Spinal cord (tissue), 10 donors: ENCODE measurements around the gene TRPV4. TPM values are rescaled to one million over a fixed set of nuclear protein-coding genes. Genes with fewer than 3 reads are reported as not detected.

Experiments
- DNase-seq, 6 donors: peaks; one replicate each; pipeline versions ENCODE4 v3.0.0 to v3.0.0-alpha.2; 2013 to 2015; ENCODE audit warnings: low spot score in 6 of 6, low read depth in 4 of 6
- H3K27ac ChIP-seq: one replicate; pipeline ENCODE4 v1.5.1; 2013; ENCODE audit warnings: low read depth, low read length, control low read depth
- H3K27me3 ChIP-seq: one replicate; pipeline ENCODE4 v1.6.1; 2013; ENCODE audit warnings: low read length; ENCODE audit not compliant: control insufficient read depth, insufficient read depth
- H3K36me3 ChIP-seq: one replicate; pipeline ENCODE4 v1.6.1; 2013; ENCODE audit warnings: low read length; ENCODE audit not compliant: control insufficient read depth, insufficient read depth
- H3K4me1 ChIP-seq: one replicate; pipeline ENCODE4 v1.6.1; 2013; ENCODE audit warnings: low read length; ENCODE audit not compliant: control insufficient read depth, insufficient read depth
- H3K4me3 ChIP-seq: one replicate; pipeline ENCODE4 v1.5.1; 2013; ENCODE audit warnings: low read depth, low read length, control low read depth
- H3K9me3 ChIP-seq: one replicate; pipeline ENCODE4 v1.6.1; 2013; ENCODE audit warnings: low read length; ENCODE audit not compliant: control insufficient read depth, insufficient read depth
- WGBS: methylation state at CpG from one replicate; pipeline ENCODE4 v1.1.5; 2013; ENCODE audit warnings: missing lambda C conversion rate; ENCODE audit not compliant: insufficient coverage; 5-methylcytosine and 5-hydroxymethylcytosine counted together
- polyA plus RNA-seq, 2 donors: library from polyadenylated mRNA; unstranded; fragments of 120-200 nt; gene quantifications; one replicate each; pipeline ENCODE4 v1.2.1, GENCODE V29; 2013; ENCODE audit not compliant: insufficient read length in 2 of 2
- total RNA-seq, 2 donors: library from RNA; depleted of rRNA in 1 of 2; stranded (reverse); fragments of 120-200 nt in 1 of 2; fragments of >200 nt in 1 of 2; gene quantifications; one replicate each; pipeline versions ENCODE4 v1.2.3 to v1.2.4, GENCODE V29; 2013 to 2014
- donor health status: healthy.

TRPV4 gene
- total and polyA plus RNA-seq, 4 donors = 0.50 to 3.8 (median 0.89) TPM

- Histone ChIP-seq H3K27me3 (no peaks in the 10 kb centered on the region), H3K4me1 (peaks cover 55% of the 10 kb centered on the region), H3K9me3 (peaks cover 2% of the 10 kb centered on the region), H3K36me3 (peaks cover 14% of the 10 kb centered on the region), H3K27ac (no peak overlapping the region), H3K4me3 (no peak overlapping the region)
- DNase-seq = no peak
- 63% methylated on average over 9 of the region's 16 CpGs for WGBS
These were observed 72.0 kb downstream of the TRPV4 start for GRCh38 chr12:109760930-109761921.

DNA sequence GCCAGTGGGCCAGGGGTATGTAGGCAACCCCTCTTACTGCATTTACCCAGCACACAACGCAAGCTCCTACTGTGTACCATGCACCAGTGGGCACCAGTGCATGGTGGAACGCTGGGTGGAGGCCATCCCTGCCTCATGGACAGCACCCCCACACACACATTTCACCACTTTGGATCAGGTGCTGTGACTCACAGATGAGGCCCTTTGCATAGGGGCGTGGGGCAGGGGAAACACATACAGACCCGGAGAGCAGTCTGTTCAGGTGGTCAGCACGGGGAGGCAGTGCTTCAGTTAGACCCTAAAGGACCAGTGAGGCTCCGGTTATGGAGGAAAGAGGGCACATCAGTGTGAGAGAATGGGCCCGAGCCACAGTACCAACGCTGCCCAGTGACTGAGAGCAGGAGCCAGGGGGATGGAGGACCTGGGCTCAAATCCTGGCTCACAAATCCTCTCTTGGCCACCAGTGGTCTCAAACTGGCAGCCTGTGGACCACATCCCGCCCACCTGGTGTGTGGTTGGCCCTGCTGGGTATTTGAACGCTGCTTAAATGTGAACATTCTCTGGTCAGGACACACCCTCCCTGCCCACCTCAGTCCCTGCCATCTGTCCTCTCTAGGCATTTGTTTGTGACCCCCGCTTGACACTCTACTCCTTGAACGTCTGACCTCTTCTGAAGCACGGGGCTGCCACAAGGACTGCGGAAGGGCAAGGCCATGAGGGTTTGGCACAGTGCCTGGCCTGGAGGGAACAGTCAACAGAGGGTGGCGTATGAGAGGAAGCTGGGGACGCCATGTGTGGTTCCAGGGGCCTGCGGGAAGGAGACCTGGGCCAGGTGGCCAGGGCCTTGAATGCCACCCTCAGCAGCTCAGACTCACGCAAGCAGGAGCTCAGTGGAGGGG lies 72.9 kb downstream of the TRPV4 start:
- Histone ChIP-seq H3K9me3 (peaks cover 2% of the 10 kb centered on the region), H3K4me1 (peaks cover 49% of the 10 kb centered on the region), H3K4me3 (no peak overlapping the region), H3K36me3 (peaks cover 9% of the 10 kb centered on the region), H3K27ac (no peak overlapping the region), H3K27me3 (no peaks in the 10 kb centered on the region)
- 73% methylated on average over 16 of the region's 18 CpGs for WGBS
- DNase-seq = no peak

DNA sequence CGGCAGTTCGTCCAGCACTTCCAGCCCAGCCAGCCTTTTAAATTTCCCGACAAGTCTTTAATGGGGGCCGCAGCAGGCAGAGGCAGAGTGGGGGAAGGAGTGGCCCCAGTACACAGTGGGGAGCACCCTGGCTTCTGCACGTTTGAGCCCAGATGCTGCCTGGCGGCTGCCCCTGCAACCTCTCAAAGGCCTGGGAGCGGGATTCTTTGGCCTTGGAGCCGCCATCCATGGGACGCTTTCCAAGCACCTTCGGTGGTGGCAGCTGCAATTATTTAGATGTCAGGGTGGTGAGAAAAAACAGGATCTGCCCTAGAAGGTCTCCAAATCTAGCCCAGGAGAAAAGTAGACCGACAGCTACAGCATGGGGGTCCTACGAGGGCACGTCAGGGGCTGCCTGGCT lies 73.6 kb downstream of the TRPV4 start:
- no peaks in the 10 kb centered on the region for H3K27me3 ChIP-seq
- peaks cover 2% of the 10 kb centered on the region for H3K9me3 ChIP-seq
- peaks cover 3% of the 10 kb centered on the region for H3K36me3 ChIP-seq
- H3K4me1 ChIP-seq = peaks cover 43% of the 10 kb centered on the region
- no peak for DNase-seq
- H3K4me3 ChIP-seq = no peak overlapping the region
- H3K27ac ChIP-seq = no peak overlapping the region
- WGBS = 49% methylated on average over 11 of the region's 13 CpGs

DNA sequence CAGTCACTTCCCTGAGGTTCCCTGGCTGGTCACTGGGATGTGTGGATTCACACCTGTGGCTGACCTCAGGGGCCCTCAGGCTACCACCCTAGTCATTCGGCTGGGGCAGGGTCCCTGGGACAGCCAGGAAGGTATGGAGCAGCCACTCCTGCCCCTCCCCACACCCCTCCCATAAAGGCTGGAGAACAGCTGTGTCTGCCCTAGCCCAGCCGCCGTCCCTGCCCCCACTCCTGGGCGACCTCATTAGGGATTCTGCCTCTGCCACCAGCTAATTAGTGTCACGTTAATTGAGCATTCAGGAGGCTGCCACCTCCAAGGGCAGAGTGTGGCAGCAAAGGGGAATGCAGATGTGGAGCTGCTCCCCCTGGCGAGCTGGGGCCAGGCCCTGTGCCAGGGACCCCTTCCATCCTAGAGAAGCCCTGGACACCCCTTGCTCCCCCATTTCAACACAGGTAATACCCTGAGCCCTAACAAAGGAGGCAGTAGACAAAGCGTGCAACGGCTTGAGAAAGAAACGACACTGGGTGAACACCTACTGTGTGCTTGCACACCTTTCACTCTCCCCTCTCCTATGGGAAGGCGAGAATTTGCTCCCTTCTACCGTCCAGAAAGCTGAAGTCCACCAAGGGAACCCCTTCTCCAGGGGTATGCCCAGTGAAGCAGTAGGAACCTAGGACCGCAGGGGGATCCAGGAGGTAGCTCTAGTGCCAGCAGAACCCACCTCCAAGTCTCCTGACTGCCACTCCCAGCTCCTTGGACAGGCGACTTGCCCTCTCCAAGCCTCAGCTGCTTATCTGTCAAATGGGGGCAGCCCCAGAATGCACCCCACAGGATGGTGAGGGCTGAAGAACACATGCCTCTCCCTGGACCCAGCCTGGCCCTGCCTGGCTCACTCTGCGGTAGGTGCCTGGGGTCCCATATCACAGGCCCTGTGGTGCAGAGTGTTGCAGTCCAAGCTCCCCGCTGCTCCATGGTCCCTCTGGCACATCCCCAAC lies 74.5 kb downstream of the TRPV4 start:
- peak in 1 of 6 donors; percentile 73 for DNase-seq
- H3K4me3 ChIP-seq = no peak overlapping the region
- H3K27ac ChIP-seq = no peak overlapping the region

GRCh38 chr12:109757671-109758265 lies 75.4 kb downstream of the TRPV4 start:
- Histone ChIP-seq H3K27me3 (no peaks in the 10 kb centered on the region), H3K36me3 (peaks cover 3% of the 10 kb centered on the region), H3K4me3 (no peak overlapping the region), H3K4me1 (peaks cover 52% of the 10 kb centered on the region), H3K9me3 (peaks cover 2% of the 10 kb centered on the region), H3K27ac (no peak overlapping the region)
- DNase-seq = no peak
- WGBS = 82% methylated on average over 11 of the region's 11 CpGs

More for the DNA sequence above, 74.5 kb downstream of the TRPV4 start:
- 50% methylated on average over 9 of the region's 15 CpGs for WGBS
- peaks cover 2% of the 10 kb centered on the region for H3K9me3 ChIP-seq
- H3K4me1 ChIP-seq = peaks cover 46% of the 10 kb centered on the region
- peaks cover 3% of the 10 kb centered on the region for H3K36me3 ChIP-seq
- H3K27me3 ChIP-seq = no peaks in the 10 kb centered on the region

DNA sequence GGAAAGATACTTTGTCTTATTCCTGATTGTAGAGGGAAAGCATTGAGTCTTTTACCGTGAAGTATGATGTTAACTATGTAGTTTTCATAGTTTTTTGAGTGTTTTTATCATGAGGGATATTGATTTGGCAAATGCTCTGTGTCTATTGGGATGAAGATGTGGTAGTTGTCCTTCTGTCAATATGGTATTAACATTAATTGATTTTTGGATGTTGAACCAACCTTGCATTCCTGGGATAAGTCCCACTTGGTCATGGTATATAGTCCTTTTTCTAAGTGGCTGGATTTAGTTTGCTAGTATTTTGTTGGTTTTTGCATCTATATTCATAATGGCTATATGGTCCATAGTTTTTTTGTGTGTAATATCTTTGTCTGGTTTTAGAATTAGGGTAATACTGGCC lies 76.7 kb downstream of the TRPV4 start:
- WGBS = 90% methylated on average over 1 of the region's 1 CpG
- no peak overlapping the region for H3K4me3 ChIP-seq
- H3K27ac ChIP-seq = no peak overlapping the region
- H3K4me1 ChIP-seq = peaks cover 49% of the 10 kb centered on the region
- H3K27me3 ChIP-seq = no peaks in the 10 kb centered on the region
- peaks cover 3% of the 10 kb centered on the region for H3K36me3 ChIP-seq
- peaks cover 6% of the 10 kb centered on the region for H3K9me3 ChIP-seq
- no peak for DNase-seq

- peaks cover 6% of the 10 kb centered on the region for H3K9me3 ChIP-seq
- no peaks in the 10 kb centered on the region for H3K27me3 ChIP-seq
- 100% methylated on average over 1 of the region's 2 CpGs for WGBS
- H3K4me1 ChIP-seq = peaks cover 24% of the 10 kb centered on the region
- H3K4me3 ChIP-seq = no peak overlapping the region
- DNase-seq = no peak
- no peak overlapping the region for H3K27ac ChIP-seq
- peaks cover under 1% of the 10 kb centered on the region for H3K36me3 ChIP-seq
These were observed 79.2 kb downstream of the TRPV4 start for GRCh38 chr12:109753959-109754358.

DNA sequence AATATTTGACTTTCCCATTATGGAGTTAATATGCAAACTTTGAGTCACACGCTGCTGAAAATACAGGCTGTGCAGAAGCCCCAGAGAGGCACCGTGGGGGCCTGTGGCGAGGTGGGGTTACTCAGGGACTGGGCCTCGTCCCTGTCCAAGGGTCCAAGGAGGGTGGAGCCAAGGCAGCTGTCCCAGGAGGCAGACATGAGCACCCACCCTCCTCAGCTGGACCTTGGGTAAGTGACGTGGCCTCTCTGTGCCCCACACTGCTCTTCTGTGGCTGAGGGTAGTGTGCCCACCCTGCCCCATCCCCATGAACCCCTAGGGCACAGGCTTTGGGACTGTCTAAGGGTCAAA lies 80.2 kb downstream of the TRPV4 start:
- no peak for DNase-seq
- Histone ChIP-seq H3K27ac (no peak overlapping the region), H3K4me3 (no peak overlapping the region), H3K27me3 (no peaks in the 10 kb centered on the region), H3K36me3 (no peaks in the 10 kb centered on the region), H3K4me1 (peaks cover 15% of the 10 kb centered on the region), H3K9me3 (peaks cover 6% of the 10 kb centered on the region)
- WGBS = 90% methylated on average over 4 of the region's 5 CpGs
